ENCODE results near the gene R3HCC1L.
"Not testable (repeated sequence)": the region's sequence is repeated elsewhere in the genome, so short reads cannot be mapped to it uniquely, and the experiment has no call there.

DNA sequence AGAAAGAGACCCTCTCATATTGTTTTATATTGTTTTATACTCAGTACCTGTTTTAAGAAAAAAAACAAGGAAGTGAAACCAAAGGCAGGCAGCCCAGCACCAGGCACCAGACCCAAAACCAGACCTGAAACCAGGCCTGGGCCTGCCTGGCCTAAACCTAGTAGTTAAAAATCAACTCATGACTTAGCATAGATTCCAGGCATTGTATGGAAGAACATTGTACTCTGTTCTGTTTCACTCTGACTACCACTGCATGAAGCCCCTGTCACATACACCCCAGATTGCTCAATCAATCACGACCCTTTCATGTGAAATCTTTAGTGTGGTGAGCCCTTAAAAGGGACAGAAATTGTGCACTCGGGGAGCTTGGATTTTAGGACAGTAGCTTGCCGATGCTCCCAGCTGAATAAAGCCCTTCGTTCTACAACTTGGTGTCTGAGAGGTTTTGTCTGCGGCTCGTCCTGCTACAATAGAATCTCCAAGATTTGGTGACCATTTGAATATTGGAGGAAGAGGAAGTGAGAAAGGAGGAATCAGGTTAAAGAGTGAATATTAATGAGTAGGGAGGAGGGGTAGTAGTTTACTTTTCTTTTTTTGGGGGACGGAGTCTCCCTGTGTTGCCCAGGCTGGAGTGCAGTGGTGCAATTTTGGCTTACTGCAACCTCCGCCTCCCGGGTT is 1.2 kb upstream of the R3HCC1L start:
- TF ChIP-seq ZFP30 (CRISPR knock-in tag; IDR thresholded peaks at IDR 0.05): not testable (repeated sequence)
- TF ChIP-seq, protein P1, sequence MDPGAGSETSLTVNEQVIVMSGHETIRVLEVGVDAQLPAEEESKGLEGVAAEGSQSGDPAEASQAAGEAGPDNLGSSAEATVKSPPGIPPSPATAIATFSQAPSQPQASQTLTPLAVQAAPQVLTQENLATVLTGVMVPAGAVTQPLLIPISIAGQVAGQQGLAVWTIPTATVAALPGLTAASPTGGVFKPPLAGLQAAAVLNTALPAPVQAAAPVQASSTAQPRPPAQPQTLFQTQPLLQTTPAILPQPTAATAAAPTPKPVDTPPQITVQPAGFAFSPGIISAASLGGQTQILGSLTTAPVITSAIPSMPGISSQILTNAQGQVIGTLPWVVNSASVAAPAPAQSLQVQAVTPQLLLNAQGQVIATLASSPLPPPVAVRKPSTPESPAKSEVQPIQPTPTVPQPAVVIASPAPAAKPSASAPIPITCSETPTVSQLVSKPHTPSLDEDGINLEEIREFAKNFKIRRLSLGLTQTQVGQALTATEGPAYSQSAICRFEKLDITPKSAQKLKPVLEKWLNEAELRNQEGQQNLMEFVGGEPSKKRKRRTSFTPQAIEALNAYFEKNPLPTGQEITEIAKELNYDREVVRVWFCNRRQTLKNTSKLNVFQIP (CRISPR knock-in tag; IDR thresholded peaks at IDR 0.05; ENCODE audit: borderline replicate concordance, low read depth): not testable (repeated sequence)
